GM21737 (cell line): ENCODE data around the gene FAM240A.
"Not testable (repeated sequence)": the region's sequence is repeated elsewhere in the genome, so short reads cannot be mapped to it uniquely, and the experiment has no call there.

Source experiments
- ATAC-seq: cut with Tn5 transposase; IDR thresholded peaks from one replicate; pipeline ENCODE4 v1.9.1; 2021; ENCODE audit warnings: mild to moderate bottlenecking, moderate library complexity; ENCODE audit not compliant: unreplicated experiment

Gene FAM240A

DNA sequence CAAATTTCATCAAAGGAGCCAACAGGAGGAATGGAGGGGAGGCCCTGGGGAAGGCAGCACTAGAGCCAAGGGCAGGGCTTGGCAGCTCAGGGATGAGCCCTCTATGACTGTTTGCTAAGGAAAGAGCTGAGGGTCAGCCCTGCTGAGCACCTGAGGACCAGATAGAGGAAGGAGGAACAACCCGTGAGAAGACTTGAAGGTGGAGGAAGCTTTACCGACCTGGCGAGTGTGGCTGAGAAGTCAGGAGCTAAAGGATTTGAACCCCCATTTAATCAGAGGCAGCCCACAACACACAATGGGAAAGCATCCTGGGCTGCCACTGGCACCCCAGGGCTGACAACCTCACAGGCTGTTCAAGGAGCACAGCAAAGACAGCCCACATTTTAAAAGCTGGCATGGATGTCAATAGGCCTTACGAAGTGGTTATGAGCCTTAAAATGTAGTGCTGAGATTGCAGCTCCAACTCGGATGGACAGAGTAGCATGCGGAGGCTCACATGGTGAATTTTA lies 25.5 kb upstream of the FAM240A start:
- ATAC-seq = no peak

DNA sequence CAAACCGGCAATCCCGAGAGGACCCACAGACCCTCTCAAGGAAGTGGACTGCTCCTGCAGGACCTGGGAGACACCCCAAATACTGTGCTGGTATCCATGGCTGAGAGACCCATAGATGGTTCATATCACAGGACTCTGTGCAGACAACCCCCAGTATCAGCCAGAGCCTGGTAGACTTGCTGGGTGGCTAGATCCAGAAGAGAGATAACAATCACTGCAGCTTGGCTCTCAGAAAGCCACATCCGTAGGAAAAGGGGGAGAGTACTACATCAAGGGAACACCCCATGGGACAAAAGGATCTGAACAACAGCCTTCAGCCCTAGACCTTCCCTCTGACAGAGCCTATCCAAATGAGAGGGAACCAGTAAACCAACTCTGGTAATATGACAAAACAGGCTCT lies 25.1 kb upstream of the FAM240A start:
- ATAC-seq = not testable (repeated sequence)

DNA sequence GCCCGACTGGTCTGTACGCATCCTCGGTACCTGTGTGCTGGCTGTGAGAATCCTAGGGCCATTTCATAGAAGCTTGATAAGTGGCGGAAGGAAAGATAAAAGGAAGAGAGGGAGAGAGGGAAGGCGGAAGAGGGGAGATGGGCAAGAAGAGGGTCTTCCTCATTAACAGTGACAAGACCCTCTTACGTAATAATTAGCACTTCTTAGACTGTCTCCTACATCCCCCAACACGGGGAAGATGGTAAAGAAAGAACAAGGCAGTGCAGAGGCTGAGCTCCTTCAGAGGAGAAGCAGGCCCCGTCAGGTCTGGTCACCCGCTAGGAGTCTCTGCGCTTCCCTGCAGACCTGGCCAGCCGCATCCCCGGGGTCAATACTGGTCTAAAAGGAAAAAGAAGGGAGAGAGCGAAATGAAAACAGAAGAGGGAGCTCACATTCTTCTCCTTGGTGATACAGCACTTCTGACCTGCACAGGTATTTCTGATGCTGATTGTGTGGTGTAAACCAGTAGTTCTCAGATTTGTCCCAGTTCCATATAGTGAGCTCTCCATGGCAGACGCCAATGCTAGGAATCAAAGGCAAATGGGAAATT lies 19.0 kb upstream of the FAM240A start:
- ATAC-seq = no peak

DNA sequence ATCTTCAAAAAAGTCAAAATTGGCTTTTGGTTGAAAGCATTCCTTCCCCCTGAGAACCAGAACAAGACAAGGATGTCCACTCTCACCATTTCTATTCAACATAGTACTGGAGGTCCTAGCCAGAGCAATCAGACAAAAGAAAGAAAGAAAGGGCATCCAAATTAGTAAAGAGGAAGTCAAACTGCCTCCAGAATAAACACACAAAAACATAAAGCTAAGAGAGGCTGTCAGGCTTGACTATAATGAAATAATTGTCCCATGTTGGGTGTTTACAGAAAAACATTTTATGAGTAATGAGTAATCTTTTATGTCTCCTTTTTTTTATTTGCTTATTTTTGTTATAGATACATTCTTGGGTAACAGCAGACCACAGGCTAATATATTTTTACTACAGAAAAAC lies 18.3 kb upstream of the FAM240A start:
- ATAC-seq = no peak

DNA sequence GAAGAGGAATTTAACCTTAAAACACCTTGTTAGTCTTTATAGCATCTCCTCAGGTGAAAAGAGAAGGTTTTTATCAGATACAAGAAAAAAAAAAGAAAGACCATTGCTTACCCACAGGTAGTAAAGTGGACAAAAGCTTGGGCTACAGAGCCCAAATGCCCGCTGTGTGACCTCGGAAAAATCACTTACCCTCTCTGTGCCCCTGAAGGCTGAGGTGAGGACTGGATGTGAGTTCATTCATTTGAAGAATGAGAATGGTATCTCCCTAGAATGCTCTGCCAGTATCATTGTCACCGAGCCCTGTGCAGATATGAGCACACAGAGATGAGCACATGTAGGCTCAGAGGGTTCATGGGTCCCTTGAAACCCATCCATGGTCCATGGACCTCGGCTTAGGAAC lies 17.6 kb upstream of the FAM240A start:
- no peak for ATAC-seq

DNA sequence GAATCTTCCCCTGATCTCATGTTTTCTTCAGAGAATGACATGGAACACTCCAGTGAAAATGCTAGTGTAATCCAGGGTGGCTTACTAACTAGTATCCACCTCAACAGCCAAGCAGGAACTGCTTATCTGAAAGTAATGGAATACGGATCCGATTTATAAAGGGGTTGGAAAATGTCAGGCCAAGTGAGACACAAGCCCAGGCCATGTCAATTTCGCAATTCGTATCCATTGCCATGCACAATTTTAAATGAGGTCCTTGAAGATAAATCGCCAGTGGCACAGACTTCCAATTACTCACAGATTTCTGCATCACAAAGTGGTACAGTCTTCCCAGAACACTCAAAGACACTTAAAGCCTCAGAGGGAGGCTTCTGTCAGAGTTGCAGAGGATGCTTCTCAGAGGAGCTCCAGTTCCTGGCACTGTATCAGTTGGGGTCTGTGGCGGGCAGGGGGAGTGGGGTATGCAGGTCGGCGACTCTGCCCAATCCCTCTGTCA lies 16.5 kb upstream of the FAM240A start:
- no peak for ATAC-seq

DNA sequence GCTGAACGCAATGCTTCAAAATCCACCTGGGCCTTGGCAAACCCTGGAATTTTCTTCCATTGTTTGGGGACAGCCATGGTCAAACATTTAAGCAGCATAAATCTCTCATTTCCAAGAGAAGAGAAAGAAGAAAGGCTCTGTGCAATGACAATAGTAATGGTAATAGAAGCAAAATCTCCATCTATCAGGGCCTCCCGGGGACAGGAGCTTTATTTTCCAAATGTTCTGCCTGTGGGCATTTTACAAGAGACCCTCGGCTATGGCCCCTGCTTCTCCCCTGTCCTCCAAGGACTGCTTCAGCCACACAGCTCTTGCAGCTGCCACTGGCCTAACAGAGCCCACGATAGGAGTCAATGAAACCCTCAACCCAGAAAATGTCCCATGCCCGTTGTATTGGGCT lies 12.7 kb upstream of the FAM240A start:
- no peak for ATAC-seq

DNA sequence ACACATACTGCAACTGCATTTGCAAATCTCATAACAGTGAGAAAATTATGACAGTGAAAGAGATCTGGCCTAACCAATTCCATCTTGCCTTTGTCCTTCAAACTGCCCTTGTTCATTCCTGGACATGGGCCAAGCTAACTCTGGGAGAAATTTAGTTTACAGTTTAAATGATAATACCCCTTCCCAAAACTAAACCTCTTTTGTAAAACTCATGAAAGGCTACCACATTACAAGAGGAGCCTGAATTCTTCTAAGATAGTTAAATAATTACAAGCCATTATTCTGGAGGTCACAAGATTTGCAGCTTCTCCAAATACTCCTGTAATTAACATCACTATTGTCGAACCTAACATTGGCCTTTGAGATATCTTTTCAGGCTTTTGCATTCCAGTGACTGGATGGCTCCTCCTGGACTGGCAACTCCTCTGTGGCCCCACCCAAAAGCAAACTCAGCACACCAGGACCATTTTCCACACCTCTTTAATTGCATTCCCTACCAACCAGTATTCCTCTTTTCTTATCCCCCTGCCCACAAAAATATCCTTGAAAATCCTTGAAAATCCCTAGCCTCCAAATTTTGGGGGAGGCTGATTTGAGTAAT lies 8.8 kb upstream of the FAM240A start:
- no peak for ATAC-seq

DNA sequence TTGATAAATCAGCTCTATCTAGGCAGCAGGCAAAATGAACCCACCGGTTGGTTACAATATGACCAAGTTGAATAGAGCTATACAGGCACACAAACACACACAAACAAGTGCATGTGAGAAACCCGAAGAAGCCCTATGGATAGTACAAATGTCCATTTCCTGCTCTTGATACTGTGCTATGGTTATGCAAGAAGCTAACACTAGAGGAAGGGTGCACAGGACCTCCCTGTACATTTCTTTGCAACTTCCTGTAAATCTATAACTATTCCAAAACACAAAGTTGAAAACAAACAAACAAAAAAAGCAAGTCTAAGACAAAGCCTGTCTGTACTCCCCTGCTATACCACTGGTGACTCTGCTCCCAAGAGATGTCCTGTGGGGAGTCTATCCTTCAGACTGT lies 8.2 kb upstream of the FAM240A start:
- no peak for ATAC-seq

DNA sequence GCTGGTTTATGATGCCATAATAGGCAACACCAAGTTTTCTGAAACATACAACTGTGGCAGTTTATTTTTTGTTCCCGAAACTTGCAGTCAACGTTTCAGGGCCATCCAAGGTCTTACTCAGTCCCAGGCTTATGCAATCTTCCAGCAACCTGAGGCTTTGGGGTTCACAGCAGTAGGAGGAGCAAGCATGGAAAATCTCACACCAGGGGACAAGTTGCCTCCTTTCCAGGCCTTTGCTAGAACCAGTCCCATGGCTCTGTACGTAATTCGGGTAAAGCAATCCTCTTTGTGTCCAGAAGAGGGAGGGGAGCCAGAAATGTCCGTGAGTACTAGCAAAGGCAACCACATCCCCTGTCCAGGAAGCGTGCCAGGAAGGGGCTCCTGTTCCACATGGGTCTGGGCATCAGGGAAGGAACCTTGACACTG lies 4.7 kb upstream of the FAM240A start:
- no peak for ATAC-seq

DNA sequence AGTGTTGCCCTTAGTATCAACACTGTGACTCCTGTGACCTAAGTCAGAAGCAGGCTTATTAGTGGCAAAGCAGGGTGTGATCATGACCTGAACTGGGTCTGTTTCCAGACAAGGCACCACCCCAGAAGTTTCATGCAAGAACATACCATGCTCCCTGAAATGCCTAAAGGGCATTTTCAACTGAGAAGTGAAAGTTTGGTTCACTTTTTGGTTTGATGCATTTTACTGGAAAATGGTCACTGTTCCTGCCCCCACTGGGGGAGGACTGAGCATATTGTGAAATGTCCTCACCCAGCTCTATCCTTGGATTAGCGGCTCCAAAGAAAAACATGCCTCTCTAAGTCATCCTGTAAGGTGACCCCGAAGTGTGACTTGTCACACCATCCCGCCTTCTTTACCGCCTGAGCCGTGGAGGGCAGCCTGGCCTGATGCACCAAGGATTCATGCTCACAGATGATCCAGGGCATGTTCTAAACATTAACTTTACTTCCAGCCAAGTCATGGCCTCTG lies 3.1 kb upstream of the FAM240A start:
- ATAC-seq = no peak

DNA sequence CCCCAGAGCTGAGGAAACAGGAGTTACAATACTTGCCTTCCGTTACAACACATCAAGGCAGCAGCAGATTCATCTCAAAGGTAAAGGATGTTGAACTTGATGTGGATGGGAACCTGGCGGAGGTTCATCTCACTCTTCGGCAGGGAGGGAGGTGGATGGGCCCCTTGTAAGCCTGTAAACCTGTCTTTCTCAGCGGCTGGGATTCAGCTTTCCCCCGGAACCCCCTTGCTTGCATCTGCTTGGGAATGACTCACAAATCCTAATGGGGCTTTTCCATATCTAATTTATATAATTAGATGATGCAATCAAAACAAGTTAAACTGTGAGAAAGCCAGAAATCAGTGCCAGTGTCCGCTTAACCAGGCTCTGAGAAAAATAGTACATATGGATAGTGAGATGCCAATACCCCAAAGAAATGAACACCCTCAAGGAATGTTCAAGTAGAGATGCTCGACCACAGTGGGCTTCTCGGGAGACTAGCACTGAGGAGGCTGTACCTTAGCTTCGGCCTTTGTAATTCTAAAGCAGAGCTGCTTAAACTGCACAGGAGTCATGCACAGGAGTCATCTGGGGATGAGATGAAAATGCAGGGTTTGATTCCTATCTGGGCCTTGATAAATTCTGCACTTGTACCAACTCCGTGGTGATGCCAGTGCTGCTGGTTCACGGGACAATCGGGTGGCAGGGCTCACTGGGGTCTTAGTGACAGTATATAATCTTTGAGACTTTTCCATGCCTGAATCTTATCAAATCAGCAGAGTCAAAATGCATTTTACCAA lies 2.2 kb upstream of the FAM240A start:
- ATAC-seq = no peak

DNA sequence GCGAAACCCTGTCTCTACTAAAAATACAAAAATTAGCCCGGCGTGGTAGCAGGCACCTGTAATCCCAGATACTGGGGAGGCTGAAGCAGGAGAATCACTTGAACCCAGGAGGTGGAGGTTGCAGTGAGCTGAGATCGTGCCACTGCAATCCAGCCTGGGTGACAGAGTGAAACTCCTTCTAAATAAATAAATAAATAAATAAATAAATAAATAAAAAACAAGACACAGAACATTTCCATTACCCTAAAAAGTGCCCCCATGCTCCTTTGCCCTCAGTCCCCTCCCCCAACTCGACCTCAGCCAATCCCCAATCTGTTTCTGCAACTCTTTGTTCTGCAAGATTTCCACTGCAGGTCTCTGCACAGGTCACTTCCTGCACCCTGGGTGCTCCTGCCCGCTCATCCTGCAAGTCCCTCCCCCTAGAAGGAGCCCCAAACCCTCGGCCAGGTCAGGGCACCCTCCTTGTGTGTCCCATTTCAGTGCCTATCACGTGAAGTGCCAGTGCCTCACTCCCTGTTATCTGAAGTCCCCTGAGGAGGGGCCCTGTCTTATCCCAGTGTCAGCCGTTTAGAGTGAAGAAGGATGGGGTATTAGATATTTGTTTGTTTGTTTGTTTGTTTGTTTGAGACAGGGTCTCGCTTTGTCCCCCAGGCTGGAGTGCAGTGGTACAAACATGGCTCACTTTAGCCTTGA lies 1.1 kb downstream of the FAM240A start:
- ATAC-seq = no peak

DNA sequence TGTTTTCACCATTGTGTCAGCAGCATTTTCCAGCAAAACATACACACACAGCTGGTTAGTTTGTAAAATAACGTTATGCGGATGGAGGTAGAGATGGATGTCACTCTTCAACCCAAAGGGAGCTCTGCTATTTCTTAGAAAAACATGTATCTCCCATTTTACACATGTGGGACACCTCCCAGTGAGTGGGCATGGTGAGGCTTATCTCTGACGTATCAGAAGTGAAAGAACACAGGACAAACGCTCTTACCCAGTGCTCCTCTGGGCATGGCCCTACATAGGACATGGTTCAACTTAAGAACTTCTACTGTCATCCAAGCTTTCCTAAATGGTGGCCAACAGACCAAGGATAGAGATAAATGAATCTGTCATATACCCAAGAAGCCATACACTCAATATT lies 2.1 kb downstream of the FAM240A start:
- ATAC-seq = no peak

DNA sequence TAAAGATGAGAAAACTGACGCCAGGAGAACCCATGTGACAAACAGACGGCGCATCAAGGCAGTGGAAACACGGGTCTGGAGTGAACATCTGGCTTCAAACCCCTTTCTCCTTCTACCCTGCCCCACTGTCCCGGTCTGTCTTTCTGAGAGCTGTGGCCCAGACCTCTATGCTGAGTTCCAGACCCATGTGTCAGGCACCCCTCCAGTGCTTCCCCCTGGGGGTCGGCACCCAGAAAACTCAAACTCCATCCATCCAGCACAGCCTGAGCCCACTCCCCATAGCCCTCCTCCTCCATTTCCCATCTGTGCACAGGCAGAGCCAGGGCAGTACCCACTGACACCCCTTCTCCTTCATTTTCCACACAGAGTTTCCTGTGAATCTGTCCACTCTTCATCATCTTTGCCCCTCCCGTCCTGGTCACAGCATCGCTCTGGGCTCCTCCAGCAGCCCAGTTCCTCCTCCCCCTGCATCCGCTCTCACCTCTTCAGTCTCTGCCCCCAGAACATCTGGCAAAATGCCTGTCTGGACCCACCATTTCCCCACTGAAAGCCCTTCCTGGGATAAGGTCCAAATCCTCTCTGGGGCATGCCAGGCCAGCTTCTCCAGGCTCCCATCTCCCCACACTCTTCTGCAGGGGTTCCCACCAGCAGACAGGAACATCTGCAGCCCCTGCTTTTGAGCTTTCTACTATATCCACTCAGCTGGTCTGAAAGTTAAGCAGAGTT lies 2.9 kb downstream of the FAM240A start:
- no peak for ATAC-seq

DNA sequence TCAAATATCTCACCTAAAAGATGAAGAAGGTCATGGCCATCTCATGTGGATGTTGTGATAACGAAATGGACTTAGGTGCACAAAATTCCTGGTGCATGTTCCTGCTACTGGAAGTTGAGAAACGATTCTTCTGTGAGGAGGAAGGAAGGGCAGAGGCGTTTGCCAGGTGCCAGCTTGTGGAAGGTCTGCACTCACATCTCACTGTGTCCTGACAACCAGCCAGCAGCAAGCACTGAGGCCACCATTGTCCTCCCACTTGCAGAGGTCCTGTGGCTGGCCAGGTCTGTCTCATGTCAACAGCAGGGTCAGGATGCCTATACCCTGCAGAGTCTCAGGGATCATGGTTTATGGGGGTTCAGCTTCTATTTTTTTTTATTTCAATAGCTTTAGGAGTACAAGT lies 3.7 kb downstream of the FAM240A start:
- no peak for ATAC-seq

DNA sequence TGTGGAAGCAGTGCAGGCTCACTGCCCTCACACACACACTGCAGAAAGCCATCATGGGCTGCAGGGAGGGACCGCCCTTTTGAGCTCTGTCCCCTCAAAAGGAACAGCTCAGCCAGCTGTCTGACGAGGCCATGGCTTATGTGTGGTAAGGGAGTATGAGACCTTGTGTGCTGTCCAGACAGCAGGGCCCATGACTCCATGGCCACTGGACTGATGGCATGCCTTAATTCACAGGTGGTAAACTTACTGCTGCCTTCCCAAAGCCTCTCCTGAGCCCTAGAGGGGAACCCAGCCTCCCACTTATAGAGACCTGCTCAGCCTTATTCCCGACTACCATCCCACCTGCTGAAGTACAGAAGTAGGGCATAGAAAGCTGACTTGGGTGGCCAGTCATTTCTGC lies 5.6 kb downstream of the FAM240A start:
- ATAC-seq = no peak

DNA sequence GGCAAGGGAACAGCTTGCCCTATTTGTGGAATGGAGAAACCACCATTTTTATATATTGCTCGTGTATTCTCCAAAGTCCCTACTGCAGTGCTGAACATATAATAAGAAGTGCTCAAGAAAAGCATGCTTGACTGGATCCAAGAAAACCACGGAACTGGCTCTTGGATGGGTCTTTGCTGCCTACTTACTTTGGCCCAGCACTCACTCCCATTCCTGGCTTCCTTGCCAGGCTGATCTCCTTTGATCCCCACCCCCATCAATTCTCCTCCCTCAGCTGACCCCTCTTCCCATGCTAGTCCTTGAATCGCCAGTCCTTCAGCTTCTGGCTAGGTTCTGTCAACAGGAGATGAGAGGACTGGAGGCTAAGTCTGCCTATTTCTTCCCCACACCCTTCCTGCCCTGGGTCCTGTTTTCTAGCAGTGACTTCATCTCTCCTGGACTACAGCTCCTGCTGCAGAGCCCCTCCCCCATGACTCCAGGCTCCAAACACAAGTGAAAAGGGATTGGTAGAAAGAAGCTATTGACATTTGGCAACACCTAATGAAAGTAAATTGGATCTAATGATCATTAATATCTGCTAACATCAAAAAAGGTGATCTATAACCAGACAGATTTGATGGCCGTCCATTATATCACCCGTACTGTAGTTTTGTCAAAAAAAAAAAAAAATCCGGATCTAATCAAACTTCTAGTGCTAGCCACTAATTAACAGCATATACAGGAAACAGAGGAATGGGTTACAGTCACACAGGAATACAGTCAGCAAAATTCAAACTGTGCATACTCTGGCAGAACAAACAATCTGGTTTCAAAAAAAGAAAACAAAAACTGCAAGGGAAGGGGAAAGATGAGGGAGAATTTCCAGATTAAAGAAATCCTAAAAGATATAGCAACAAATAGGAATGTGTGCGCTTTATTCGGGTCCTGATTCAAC lies 7.8 kb downstream of the FAM240A start:
- ATAC-seq = no peak

DNA sequence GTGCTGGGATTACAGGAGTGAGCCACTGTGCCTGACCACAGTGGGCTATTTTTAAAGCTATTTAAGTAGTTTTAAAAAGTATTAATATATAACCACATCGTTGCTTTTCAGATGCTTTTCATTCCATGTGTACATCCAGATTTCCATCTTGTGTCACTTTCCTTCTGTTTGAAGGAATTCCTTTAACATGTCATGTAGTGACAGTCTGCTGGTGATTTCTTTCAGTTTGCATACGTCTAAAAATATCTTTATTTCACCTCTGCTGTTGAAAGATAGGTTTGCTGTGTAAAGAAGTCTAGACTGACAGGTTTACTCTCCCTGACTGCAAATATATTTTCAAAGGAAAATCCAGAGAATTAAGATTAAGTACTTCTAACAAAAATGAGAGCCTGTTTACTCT lies 12.2 kb downstream of the FAM240A start:
- ATAC-seq = no peak
